Measurements from ENCODE around the gene BMPR1B. TPM values are rescaled to one million over a fixed set of nuclear protein-coding genes. Genes with fewer than 3 reads are reported as not detected.

Gene BMPR1B
- total and polyA plus RNA-seq, 2 donors (not counting 1 experiment from before 2014, with no cell fraction given), result not detected

DNA sequence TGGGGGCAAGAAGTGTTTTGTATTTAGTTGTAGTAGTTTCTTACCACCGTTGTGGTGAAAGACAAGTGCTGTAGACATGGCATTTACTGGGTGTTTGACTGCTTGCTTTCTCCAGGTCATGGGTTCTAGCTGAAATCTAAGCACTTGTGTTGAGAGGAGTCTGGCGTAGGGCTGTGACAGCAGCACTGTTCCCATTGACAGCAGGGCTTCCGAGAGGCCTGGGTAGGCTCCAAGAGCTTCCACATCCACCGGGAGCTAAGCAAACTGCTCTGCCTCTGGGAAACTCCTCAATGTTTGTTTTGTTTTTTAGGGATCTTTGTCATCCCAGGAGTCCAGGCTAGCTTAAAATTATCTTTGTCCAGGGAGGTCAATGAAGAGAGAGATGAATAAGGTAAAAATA lies 44.3 kb downstream of the BMPR1B start:
- Histone ChIP-seq H3K27ac (ENCODE audit: low read length in 2 of 2) (no peak overlapping the region), H3K79me2 (ENCODE audit: control insufficient read depth, insufficient read depth, low read length) (no peaks in the 10 kb centered on the region), H2AFZ (ENCODE audit: insufficient read depth, low read depth, low read length, poor library complexity, severe bottlenecking) (no peak overlapping the region), H3K36me3 (replicated peaks in 1 of 2; ENCODE audit: control extremely low read depth in 1 of 2, control insufficient read depth in 1 of 2, extremely low read depth in 1 of 2, insufficient read depth in 2 of 2, low read length in 1 of 2) (no peaks in the 10 kb centered on the region), H3K4me3 (ENCODE audit: control extremely low read depth in 1 of 5, extremely low read depth in 1 of 5, insufficient read depth in 1 of 5, low read depth in 2 of 5, low read length in 4 of 5) (no peak overlapping the region), H3K4me1 (ENCODE audit: control insufficient read depth in 2 of 2, insufficient read depth in 2 of 2, low read length in 2 of 2) (no peaks in the 10 kb centered on the region), H4K20me1 (ENCODE audit: control insufficient read depth, insufficient read depth, low read length, poor library complexity, severe bottlenecking) (no peaks in the 10 kb centered on the region), H3K9me3 (ENCODE audit: control extremely low read depth in 1 of 3, control insufficient read depth in 2 of 3, insufficient read depth in 1 of 3, low read length in 2 of 3) (no peaks in the 10 kb centered on the region), H3K27me3 (replicated peaks in 1 of 4; ENCODE audit: control extremely low read depth in 1 of 4, control insufficient read depth in 3 of 4, insufficient read depth in 4 of 4, low read length in 3 of 4) (no peaks in the 10 kb centered on the region), H3K4me2 (replicated peaks; ENCODE audit: low read depth, low read length, poor library complexity, severe bottlenecking) (no peak overlapping the region), H3K9ac (ENCODE audit: low read length) (no peak overlapping the region)
- H3K4me1 Mint-ChIP-seq, result no peaks in the 10 kb centered on the region
- no peaks in the 10 kb centered on the region for H3K9me3 Mint-ChIP-seq (ENCODE audit: insufficient read depth)
- DNase-seq (no peak), ATAC-seq (ENCODE audit: low read depth) (no peak)
- intact Hi-C loops (cut with micrococcal nuclease), result no loop called here
- CTCF ChIA-PET, result no interaction called here
- 92% methylated on average over 4 of the region's 4 CpGs for WGBS (ENCODE audit: insufficient coverage)
- no peak overlapping the region for H3K27ac Mint-ChIP-seq
- POLR2A ChIA-PET, result no interaction called here
- H3K27me3 Mint-ChIP-seq, result no peaks in the 10 kb centered on the region
- no peak overlapping the region for H3K4me3 Mint-ChIP-seq
- TF ChIP-seq, protein P1, sequence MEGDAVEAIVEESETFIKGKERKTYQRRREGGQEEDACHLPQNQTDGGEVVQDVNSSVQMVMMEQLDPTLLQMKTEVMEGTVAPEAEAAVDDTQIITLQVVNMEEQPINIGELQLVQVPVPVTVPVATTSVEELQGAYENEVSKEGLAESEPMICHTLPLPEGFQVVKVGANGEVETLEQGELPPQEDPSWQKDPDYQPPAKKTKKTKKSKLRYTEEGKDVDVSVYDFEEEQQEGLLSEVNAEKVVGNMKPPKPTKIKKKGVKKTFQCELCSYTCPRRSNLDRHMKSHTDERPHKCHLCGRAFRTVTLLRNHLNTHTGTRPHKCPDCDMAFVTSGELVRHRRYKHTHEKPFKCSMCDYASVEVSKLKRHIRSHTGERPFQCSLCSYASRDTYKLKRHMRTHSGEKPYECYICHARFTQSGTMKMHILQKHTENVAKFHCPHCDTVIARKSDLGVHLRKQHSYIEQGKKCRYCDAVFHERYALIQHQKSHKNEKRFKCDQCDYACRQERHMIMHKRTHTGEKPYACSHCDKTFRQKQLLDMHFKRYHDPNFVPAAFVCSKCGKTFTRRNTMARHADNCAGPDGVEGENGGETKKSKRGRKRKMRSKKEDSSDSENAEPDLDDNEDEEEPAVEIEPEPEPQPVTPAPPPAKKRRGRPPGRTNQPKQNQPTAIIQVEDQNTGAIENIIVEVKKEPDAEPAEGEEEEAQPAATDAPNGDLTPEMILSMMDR (IDR thresholded peaks at IDR 0.05), result no peak
- no peak for TF ChIP-seq EZH2 (IDR thresholded peaks at IDR 0.05; ENCODE audit: borderline replicate concordance, insufficient read depth, low read depth, low read length, poor library complexity, severe bottlenecking)

DNA sequence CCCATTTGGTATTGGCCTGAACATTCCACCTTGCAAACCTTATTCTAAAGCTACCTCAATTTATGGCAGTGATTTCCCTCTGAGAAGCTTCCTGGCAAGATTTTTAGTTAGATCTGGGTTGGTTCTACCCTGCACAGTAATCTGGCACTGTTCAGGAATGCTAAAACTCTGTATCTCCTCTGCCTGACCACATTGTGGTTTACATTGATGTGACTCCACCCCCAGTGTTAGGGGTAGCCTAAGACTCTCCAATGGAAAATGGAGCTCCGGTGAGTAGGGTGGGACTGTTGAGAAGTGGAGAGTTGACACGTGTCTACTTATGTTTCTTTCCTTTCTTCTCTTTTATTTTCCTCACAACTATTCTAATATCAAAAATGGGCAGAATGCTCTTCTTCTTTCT lies 45.4 kb downstream of the BMPR1B start:
- no peaks in the 10 kb centered on the region for H3K9me3 Mint-ChIP-seq (ENCODE audit: insufficient read depth)
- intact Hi-C loops (cut with micrococcal nuclease), result no loop called here

More for the DNA sequence above, 45.4 kb downstream of the BMPR1B start:
- Histone ChIP-seq H3K27me3 (replicated peaks in 1 of 4; ENCODE audit: control extremely low read depth in 1 of 4, control insufficient read depth in 3 of 4, insufficient read depth in 4 of 4, low read length in 3 of 4) (no peaks in the 10 kb centered on the region), H3K4me1 (ENCODE audit: control insufficient read depth in 2 of 2, insufficient read depth in 2 of 2, low read length in 2 of 2) (no peaks in the 10 kb centered on the region), H3K27ac (ENCODE audit: low read length in 2 of 2) (no peak overlapping the region), H3K9me3 (ENCODE audit: control extremely low read depth in 1 of 3, control insufficient read depth in 2 of 3, insufficient read depth in 1 of 3, low read length in 2 of 3) (no peaks in the 10 kb centered on the region), H3K4me3 (ENCODE audit: control extremely low read depth in 1 of 5, extremely low read depth in 1 of 5, insufficient read depth in 1 of 5, low read depth in 2 of 5, low read length in 4 of 5) (no peak overlapping the region), H2AFZ (ENCODE audit: insufficient read depth, low read depth, low read length, poor library complexity, severe bottlenecking) (no peak overlapping the region), H3K36me3 (replicated peaks in 1 of 2; ENCODE audit: control extremely low read depth in 1 of 2, control insufficient read depth in 1 of 2, extremely low read depth in 1 of 2, insufficient read depth in 2 of 2, low read length in 1 of 2) (no peaks in the 10 kb centered on the region), H4K20me1 (ENCODE audit: control insufficient read depth, insufficient read depth, low read length, poor library complexity, severe bottlenecking) (no peaks in the 10 kb centered on the region), H3K9ac (ENCODE audit: low read length) (no peak overlapping the region), H3K79me2 (ENCODE audit: control insufficient read depth, insufficient read depth, low read length) (no peaks in the 10 kb centered on the region), H3K4me2 (replicated peaks; ENCODE audit: low read depth, low read length, poor library complexity, severe bottlenecking) (no peak overlapping the region)
- ATAC-seq (ENCODE audit: low read depth), result no peak
- Mint-ChIP-seq H3K27me3 (no peaks in the 10 kb centered on the region), H3K4me3 (no peak overlapping the region), H3K4me1 (no peaks in the 10 kb centered on the region), H3K27ac (no peak overlapping the region)
- WGBS (ENCODE audit: insufficient coverage), result no CpG with 5 or more reads among the region's 2 CpGs
- no peak for DNase-seq
- ChIA-PET CTCF (no interaction called here), POLR2A (no interaction called here)
- no peak for TF ChIP-seq EZH2 (IDR thresholded peaks at IDR 0.05; ENCODE audit: borderline replicate concordance, insufficient read depth, low read depth, low read length, poor library complexity, severe bottlenecking)
- TF ChIP-seq, protein P1 (IDR thresholded peaks at IDR 0.05), result no peak
